GM21529 (cell line): ENCODE results near the gene LAPTM5.
"Not testable (repeated sequence)": the region's sequence is repeated elsewhere in the genome, so short reads cannot be mapped to it uniquely, and the experiment has no call there.

Experiments
- ATAC-seq: cut with Tn5 transposase; IDR thresholded peaks from one replicate; pipeline ENCODE4 v1.9.1; 2021; ENCODE audit not compliant: unreplicated experiment

Gene LAPTM5, protein sequence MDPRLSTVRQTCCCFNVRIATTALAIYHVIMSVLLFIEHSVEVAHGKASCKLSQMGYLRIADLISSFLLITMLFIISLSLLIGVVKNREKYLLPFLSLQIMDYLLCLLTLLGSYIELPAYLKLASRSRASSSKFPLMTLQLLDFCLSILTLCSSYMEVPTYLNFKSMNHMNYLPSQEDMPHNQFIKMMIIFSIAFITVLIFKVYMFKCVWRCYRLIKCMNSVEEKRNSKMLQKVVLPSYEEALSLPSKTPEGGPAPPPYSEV

DNA sequence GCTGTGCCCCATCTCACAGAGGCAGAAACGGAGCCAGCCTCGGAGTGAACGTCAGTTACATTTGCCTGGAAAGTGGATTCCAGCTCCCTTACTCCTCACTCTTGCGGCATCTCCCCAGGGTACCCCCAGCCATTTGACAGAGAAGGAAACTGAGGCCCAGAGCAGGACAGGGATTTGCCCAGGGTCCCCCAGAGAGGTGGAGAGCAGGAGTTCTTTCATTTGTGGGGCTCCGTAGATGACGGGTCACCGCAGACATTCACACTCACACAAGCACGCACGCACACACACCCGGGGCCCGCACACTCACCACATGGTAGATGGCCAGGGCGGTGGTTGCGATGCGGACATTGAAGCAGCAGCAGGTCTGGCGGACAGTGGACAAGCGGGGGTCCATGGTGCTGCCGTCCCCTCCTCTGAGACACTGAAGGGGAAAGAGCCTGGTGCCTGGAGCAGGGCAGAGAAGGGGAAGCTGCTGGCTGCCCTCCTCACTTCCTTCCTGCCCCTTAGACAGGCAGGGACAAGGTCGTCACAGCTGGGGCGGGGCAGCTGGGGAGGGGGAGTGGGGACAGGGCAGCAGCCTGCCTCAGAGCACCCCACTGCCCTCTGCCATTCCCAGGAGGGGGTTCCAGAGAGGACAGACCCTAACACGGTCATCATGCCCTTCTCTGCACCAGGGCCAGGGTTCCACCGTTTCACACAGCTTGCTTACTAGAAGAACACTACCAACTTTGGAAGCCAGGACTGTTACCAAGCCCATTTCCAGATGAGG lies at the start of gene LAPTM5:
LAPTM5 (minus strand) TSS at position 423 of the 769 bp plus-strand sequence; CDS start at position 394, 29 bp downstream.
- no peak for ATAC-seq

DNA sequence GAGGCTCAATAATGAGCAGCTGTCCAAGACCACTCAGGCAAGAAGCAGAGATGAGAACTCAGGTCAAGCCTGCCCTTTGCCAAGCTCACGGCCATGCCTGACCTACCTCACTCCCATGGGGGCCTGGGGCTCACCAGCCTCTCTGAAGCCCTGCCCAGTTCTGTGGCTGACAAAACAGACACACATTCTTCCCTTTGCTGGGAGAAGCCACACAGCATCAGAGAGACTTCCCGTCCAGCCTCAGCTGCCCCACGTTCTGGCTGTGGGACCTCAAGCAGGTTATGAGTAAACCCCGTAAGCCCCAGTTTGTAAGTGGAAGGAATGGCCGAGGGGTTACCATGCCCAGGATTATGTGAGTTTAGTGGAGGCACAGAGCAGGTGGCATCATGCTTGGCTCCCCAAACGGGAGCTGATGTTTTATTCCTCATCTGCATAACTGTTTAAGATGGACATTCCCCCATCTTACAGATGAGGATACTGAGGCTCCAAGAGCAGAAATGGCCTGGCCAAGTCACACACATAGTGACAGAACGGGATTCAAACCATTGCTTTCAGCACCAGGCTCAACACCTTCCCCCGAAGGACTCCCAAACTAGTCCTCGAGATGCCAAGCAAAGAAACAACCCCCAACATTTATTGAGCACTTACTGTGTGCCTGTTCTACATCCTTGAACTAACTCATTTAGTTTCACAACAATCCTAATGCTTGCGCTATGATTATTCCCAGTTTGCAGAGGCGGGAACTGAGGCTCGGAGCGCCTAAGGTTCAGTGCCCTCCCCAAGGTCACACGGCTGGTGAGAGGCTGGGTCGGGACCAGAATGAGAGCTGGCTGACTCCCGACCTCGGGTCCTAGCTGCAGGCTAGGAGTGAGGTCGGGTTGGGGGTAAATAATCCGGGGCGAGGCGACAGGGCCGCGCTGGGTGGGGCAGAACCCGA lies 49.1 kb upstream of the LAPTM5 start:
- no peak for ATAC-seq

DNA sequence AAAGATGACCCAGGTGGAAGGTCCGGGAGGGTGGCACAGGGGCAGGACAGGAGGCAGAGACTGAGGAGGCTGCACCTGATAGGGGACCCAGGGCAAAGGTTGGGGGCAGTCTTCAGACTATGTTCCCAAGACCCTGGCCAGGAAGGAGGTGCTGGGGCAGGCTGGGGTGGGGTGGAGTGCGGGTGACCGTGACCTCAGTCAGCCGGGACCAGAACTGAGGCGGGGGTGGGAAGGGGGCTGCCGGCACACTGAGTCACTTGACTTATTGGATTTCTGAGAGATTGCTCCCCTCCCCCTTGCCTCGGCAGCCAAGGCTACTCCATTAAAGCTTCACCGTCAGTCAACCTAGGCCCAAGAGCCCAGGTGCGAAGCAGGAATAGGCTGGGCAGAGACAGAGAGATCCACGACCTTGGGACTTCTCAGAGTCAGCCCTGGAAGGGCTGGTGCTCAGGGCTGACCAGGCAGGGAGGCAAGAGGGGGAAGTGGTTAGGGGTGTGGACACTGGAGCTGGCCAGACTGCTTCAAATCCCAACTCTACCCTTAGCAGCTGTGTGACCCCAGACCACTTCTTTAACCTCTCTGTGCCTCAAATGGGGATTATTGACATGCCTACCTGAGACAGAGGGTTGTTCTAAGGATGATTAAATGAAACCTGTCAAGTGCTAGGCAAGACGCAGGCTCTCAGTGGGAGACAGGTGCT lies 47.9 kb upstream of the LAPTM5 start:
- ATAC-seq: no peak

DNA sequence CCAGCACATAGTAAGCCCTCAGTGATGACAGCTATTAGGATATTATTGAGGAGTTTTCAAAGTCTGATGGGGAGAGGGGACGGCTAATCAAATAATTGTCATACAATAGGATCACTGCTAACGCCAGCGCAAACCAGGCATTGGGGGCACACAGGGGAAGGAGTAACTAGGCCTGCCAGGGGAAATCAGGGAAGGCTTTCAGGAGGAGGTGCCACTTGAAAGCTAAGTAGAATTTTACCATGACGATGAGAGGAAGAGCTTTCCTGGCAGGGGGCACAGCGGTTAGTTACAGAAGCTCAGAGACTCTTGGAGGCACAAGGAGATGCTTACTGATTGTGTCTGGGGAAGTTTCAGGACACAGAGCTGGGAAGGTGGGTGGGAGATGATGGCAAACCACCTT lies 47.2 kb upstream of the LAPTM5 start:
- no peak for ATAC-seq

DNA sequence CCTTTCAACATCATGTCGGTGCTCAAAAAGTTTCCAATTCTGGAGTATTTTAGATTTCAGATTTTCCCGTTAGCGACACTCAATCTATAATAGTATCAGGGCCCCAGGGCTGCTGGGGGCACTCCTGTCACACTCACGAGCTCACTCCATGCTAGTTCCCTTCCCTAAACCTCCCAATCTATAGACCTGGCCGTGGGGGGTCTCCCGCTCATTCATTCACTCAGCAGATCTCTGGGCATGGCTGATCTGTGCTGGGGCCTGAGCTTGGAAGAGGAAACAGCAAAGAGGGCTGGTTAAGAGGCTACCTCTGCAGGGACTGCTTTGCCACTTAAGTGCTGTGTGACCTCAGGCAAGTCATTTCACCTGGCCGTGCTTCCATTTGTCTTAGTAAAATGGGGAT lies 46.8 kb upstream of the LAPTM5 start:
- no peak for ATAC-seq

DNA sequence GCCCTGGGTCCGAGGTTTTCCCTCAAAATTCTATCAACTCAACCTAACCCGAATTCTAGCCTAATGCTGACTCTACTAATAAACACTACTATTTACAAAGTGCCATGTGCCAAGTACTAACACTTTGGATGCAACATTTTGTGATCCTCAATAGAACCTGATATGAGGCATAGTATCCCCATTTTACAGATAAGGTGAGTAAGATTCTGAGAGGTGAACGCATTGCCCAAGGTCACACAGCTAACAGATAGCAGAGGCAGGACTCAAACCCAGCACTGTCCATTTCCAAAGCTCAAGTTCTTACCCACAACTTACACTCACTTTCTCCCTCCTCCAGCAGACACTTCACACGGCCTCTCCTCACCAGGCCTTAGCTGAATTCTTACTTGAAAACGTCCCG lies 46.0 kb upstream of the LAPTM5 start:
- ATAC-seq: no peak

DNA sequence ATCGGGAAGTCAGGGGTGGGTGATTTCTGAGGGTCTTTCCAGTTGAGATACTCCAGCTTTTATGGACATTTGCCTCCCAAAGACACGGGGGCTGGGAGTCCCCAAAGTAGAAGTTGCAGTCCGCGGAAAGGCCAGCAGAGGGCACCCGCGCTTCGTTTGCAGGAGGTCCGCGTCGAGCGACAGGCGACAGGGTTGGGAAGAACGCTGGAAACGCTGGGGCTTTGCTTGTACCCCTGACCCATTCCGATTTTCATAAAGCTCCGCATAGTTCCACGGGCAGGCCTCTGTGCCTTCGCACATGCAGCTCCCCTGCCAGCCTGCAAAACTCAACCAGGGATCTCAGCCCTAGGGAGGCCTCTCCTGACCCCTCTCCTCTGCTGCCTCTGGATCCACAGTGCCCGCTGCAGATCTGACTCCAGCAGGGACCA lies 44.2 kb upstream of the LAPTM5 start:
- no peak for ATAC-seq

DNA sequence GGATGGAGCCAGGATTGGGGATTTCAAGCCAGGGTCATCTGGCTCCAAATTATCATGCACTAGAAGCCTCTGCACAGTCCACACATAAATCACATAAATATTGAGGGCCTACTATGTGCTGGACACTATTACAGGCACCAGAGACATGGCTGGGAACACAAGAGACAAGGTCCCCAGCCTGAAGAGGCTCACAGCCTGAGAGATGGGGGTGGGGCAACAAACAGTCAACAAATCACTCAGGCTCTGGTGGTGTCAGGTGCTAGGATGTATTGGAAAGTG lies 41.6 kb upstream of the LAPTM5 start:
- ATAC-seq: no peak

DNA sequence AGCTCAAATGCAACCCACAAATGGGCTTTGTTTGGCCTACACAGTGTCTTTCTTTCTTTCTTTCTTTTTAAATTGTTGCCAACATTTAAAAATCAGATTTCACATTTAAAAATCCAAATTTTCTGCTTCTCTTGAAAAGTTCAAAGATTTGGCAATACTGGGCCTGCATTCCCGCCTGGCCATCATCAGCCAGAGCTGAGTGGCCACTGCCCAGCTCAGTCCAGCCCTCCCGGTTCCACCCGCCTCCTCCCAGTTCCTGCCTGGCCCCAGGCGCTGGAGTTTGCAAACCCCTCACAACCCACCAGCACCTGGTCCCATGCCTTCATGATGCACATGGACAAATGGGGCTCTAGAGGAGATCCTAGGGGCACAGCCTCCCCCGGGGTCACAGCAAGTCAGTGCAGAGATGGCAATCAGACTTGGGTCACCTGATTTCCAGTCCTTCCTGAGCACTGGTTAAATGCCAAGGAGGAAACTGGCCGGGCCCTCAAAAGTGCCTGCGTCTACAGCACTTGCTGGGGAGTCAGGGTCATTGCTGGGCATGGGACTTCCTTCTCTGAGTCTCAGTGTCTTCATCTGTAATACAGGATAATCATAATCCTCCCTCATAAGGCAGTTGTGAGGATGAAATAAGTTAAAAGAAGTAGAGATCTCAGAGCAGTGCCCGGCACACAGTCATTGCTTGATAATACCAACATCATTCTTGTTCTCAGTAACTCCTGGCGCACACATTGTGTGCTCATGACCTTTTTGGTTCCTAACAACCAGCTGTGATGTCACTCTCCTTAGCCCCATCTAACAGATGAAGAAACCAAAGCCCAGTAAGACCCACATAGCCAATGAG lies 41.0 kb upstream of the LAPTM5 start:
- ATAC-seq: no peak

DNA sequence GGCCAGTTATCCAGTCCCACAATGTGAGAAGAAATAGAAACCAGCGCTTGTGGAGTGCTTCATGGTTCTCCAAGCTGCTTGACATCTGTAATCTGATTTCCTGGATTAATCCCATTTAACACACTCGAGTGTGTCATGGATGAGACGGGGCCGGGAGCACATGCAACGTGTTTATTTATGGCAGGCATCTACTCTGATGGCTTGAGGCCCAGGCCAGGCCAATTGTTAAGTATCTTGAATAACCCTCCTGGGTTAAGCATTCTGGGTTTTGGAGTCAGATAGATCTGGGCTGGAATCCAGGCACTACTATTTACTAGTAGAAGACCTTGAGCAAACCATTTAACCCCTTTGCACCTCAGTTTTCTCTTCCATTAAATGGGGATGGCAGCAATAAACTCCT lies 37.5 kb upstream of the LAPTM5 start:
- no peak for ATAC-seq

DNA sequence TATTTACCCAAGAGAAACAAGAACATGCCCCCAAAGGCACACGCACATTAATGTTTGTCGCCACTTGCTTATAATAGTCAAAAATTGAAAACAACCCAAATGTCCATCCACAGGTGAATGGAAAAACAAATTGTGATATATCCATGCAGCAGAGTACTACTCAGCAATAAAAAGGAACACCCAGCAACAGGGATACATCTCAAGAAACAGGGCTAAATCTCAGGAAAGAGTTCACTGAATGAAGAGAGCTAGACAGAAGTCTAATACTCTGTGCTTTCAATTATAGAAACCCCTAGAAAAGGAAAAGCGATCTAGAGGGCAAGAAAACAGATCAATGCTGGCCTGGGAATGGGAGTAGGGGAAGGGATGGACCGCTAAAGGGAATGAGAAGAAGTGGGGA lies 36.7 kb upstream of the LAPTM5 start:
- ATAC-seq: no peak

DNA sequence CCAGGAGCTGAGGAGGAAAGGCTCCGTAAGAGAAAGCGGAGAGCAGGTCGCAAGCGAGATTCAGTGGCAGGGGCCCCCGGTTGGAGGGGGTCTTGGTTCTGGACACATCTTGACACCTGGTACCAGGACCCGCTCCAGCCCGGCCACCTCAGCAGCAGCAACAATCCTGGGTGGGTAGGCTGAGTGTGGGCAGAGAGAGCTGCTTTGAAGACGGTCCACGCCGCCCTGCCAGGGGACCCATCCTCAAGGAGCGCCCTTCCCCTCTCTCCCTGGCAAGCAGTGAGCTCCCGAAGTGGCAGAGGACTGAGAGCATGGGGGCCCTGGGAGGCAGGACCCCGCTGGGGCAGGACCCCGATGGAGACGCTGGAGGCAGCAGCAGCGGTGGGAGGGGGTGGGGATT lies 35.6 kb upstream of the LAPTM5 start:
- ATAC-seq: no peak

DNA sequence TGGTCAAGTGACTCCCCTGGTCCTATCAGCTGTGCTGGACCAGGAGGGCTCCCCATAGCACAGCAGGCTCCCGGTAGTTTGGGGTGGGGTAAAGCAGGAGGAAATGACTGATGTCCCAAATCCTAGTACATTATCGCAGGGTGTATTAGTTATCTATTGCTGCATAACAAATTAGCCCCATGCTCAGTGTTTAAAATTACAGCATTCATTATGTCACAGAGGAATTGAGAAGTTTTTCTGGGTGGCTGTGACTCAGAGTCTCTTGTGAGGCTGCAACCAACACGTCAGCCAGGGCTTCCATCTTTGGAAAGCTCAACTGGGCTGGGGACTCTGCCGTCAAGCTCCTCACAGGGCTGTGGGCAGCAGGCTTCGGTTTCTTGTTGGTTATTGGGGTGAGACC lies 34.3 kb upstream of the LAPTM5 start:
- ATAC-seq: no peak

DNA sequence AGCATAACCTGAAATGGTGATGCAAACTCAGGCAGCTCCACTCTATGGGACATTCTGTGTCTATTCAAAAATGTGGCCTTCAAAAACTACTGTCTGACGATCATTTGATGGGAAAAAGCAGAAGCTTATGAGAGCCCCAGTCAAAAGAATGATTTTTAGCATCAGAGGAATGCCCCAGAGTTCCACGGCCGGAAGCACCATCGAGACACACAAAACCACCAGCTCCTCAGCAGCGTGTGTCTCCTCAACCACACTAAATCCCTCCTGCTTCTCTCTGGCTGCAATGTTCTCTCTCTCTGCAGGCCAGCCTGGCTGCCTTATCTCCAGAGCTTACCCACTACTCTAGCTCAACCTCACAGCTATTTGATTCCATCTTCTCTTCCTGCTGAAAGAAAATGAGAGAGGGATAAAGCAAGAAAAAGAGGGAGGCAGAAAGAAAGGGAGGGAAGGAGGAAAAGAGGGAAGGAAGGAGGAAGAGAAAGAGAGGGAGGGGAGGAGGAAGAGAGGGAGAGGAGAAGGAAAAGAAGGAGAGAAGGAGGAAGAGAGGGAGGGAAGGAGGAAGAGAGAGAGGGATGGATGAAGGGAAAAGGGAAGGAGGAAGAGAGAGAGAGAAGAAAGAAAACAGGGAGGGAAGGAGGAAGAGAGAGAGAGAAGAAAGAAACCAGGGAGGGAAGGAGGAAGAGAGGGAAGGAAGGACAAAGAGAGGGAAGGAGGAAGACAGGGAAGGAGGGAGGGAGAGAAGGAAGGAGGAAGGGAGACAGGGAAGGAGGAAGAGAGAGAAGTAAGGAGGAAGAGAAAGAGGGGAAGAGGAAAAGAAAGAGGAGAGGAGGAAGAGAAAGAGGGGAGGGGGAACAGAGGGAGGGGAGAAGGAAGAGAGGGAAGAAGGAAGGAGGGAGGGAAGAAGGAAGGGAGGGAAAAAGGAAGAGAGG lies 33.5 kb upstream of the LAPTM5 start:
- no peak for ATAC-seq

DNA sequence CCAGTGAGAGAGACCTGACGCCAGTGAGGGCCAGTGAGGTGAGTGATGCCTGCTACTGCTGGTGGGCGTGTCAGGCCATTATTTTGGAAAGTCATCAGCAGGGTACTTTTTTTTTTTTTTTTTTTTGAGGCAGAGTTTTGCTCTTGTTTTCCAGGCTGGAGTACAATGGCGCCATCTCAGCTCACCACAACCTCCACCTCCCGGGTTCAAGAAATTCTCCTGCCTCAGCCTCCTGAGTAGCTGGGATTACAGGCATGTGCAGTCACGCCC lies 32.6 kb upstream of the LAPTM5 start:
- not testable (repeated sequence) for ATAC-seq

DNA sequence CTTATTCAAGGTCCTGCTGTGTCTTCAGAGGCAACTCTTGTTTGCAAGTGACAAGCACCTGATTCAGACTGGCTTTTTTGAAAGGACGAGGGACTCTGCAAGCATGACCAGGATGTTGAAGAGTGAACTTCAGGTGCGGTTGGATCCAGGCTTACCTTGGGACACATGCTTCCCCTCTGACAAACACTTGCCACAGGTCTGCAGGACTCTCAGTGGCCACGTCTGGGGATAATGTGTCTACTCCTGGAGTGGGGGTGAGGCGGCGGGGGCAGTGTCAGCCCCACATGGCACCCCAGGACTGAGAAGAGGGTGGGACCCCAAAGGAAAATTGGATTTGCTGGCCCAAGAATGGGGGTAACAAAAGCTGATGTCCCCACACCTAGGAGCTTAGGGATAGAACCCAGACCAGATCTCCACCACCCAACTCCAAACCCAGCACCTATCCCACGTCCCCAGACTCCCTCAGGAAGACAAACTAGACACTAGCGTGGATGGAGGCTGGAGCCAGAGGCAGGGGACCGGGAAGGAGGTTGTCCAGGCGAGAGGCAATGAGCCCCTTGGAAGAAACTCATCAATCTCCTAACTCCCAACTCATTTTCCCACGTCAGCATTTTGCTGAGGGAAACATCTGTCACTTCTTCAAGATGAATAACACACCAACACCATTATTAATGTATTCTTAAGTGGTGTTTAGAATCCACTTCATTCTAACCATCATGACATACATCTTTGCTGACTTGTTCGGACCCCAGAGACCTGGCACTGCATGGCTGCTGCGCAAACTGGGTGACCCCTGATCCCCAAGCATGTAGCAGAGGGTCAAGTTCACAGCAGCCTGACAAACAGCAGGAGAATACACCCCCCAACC lies 32.0 kb upstream of the LAPTM5 start:
- no peak for ATAC-seq

DNA sequence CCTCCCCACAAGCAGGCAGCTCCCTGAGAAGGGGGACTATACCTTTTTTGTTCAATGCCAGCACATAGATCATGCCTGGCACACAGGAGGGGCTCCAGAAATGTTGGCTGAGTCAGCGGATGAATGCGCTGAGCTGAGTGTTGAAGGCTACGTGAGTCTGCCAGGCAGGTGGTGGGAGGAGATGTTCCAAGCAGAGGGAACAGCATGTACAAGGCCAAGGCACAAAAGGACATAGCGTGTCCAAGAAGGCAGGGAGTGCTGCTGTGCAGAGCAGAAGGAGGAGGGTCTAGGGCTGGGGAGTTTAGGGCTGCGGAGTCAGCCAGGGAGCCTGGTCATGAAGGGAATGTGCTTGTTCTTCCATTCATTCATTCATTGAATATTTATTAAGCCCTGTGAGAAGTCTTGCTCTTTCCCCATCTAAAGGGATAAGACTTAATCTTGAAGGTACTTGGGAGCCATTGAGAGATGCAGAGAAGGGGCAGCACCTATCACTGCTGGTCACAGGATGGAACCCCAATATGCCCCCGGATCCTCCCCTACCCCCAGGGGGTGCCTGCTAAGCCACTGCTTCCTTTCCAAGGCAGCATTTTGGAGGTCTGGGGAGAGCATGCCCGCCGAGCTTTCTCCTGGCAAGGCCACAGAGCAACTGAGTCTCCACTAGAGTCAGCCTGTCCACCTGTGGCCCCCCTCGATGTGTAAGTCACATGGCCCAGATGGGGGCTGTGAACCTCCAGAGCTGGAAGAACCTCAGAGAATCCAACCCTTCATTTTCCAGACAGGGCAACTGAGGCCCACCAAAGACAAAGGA lies 31.2 kb upstream of the LAPTM5 start:
- ATAC-seq: no peak
